HUES6 (cell line): ENCODE measurements around the gene SFSWAP.

Source experiments
- H3K27ac ChIP-seq: 2 replicates; pipeline ENCODE4 v1.7.0; 2013; ENCODE audit warnings: low read depth, mild to moderate bottlenecking, low read length, inconsistent platforms
- H3K27me3 ChIP-seq: 2 replicates; pipeline ENCODE4 v1.6.1; 2013; ENCODE audit warnings: low read length; ENCODE audit not compliant: control insufficient read depth, insufficient read depth
- H3K36me3 ChIP-seq: 2 replicates; pipeline ENCODE4 v1.6.1; 2013; ENCODE audit warnings: low read length; ENCODE audit not compliant: control insufficient read depth, insufficient read depth
- H3K4me1 ChIP-seq: 2 replicates; pipeline ENCODE4 v1.6.1; 2013; ENCODE audit warnings: low read length; ENCODE audit not compliant: control insufficient read depth, insufficient read depth
- H3K4me3 ChIP-seq: 2 replicates; pipeline ENCODE4 v1.5.1; 2013; ENCODE audit warnings: low read depth, low read length
- H3K9ac ChIP-seq: one replicate; pipeline ENCODE4 v1.6.1; 2013; ENCODE audit warnings: mild to moderate bottlenecking, low read length
- H3K9me3 ChIP-seq: 2 replicates; pipeline ENCODE4 v1.6.1; 2013; ENCODE audit warnings: low read depth, low read length; ENCODE audit not compliant: control insufficient read depth, insufficient read depth

The SFSWAP gene

GRCh38 chr12:131752451-131752850 is 41.6 kb downstream of the SFSWAP start:
- Histone ChIP-seq H3K4me3 (no peak overlapping the region), H3K27me3 (no peaks in the 10 kb centered on the region), H3K36me3 (peaks cover 75% of the 10 kb centered on the region), H3K27ac (no peak overlapping the region), H3K9ac (no peak overlapping the region), H3K4me1 (peaks cover 3% of the 10 kb centered on the region; the same call in 1 of the 2 replicates), H3K9me3 (no peaks in the 10 kb centered on the region)

- Histone ChIP-seq H3K4me1 (peaks cover 3% of the 10 kb centered on the region; the same call in 1 of the 2 replicates), H3K9ac (no peak overlapping the region), H3K9me3 (no peaks in the 10 kb centered on the region), H3K27me3 (no peaks in the 10 kb centered on the region), H3K4me3 (no peak overlapping the region), H3K27ac (no peak overlapping the region), H3K36me3 (peaks cover 76% of the 10 kb centered on the region)
These were observed 42.1 kb downstream of the SFSWAP start for GRCh38 chr12:131753005-131753404.

- Histone ChIP-seq H3K27me3 (no peaks in the 10 kb centered on the region), H3K4me3 (no peak overlapping the region), H3K9ac (no peak overlapping the region), H3K4me1 (peaks cover 3% of the 10 kb centered on the region; the same call in 1 of the 2 replicates), H3K36me3 (peaks cover 80% of the 10 kb centered on the region), H3K27ac (no peak overlapping the region), H3K9me3 (no peaks in the 10 kb centered on the region)
These were observed 42.9 kb downstream of the SFSWAP start for GRCh38 chr12:131753757-131754156.

GRCh38 chr12:131754184-131754583 is 43.3 kb downstream of the SFSWAP start:
- peaks cover 3% of the 10 kb centered on the region; the same call in 1 of the 2 replicates for H3K4me1 ChIP-seq
- peaks cover 80% of the 10 kb centered on the region for H3K36me3 ChIP-seq
- no peak overlapping the region for H3K27ac ChIP-seq
- no peaks in the 10 kb centered on the region for H3K27me3 ChIP-seq
- H3K9me3 ChIP-seq: no peaks in the 10 kb centered on the region
- H3K4me3 ChIP-seq: no peak overlapping the region
- no peak overlapping the region for H3K9ac ChIP-seq

DNA sequence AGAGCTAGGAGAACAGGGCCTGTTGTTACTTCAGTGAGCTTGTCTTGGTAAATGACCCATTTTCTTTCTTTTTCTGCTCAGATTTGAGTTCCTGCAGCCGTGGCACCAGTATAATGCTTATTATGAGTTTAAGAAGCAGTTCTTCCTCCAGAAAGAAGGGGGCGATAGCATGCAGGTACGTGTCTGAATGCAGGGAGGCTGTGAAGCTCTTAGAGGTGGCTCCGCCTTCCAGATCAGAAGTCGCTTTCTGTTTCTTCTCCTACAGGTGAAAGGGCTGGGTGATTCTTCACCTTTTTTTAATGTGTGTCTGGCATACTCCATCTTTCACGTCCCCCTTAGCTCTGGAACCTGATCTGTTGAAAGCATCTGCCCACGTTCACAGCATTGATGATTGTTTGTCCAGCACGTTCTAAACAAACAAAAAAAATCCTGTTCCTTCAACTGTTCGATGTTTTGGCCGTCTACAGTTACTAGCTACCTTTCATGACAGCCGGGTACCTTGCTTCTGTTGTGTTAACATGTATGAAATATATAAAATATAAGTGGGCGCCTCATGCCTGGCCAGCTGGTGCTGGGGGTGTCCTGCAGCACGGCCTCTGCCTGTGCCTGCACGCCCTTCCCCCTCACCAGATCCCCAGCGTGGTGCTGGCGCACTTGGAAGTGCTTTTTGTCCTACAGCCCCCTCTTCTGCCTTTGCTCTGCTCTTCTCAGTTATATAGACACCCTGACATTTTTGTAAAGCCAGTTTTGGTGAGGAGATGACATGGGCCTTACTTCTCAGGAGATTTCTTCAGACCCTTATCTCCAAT is 44.6 kb downstream of the SFSWAP start:
- no peak overlapping the region for H3K4me3 ChIP-seq
- no peak overlapping the region for H3K27ac ChIP-seq
- peaks cover 74% of the 10 kb centered on the region for H3K36me3 ChIP-seq
- no peaks in the 10 kb centered on the region for H3K27me3 ChIP-seq
- peaks cover 3% of the 10 kb centered on the region; the same call in 1 of the 2 replicates for H3K4me1 ChIP-seq
- H3K9me3 ChIP-seq: no peaks in the 10 kb centered on the region
- no peak overlapping the region for H3K9ac ChIP-seq

GRCh38 chr12:131756441-131756840 is 45.6 kb downstream of the SFSWAP start:
- Histone ChIP-seq H3K4me3 (no peak overlapping the region), H3K9me3 (no peaks in the 10 kb centered on the region), H3K27ac (no peak overlapping the region), H3K9ac (no peak overlapping the region), H3K36me3 (peaks cover 83% of the 10 kb centered on the region), H3K27me3 (no peaks in the 10 kb centered on the region), H3K4me1 (peaks cover 3% of the 10 kb centered on the region; the same call in 1 of the 2 replicates)

GRCh38 chr12:131757111-131757510 is 46.2 kb downstream of the SFSWAP start:
- Histone ChIP-seq H3K27ac (no peak overlapping the region), H3K9ac (no peak overlapping the region), H3K27me3 (no peaks in the 10 kb centered on the region), H3K9me3 (no peaks in the 10 kb centered on the region), H3K4me1 (peaks cover 3% of the 10 kb centered on the region; the same call in 1 of the 2 replicates), H3K4me3 (no peak overlapping the region), H3K36me3 (peaks cover 86% of the 10 kb centered on the region)

DNA sequence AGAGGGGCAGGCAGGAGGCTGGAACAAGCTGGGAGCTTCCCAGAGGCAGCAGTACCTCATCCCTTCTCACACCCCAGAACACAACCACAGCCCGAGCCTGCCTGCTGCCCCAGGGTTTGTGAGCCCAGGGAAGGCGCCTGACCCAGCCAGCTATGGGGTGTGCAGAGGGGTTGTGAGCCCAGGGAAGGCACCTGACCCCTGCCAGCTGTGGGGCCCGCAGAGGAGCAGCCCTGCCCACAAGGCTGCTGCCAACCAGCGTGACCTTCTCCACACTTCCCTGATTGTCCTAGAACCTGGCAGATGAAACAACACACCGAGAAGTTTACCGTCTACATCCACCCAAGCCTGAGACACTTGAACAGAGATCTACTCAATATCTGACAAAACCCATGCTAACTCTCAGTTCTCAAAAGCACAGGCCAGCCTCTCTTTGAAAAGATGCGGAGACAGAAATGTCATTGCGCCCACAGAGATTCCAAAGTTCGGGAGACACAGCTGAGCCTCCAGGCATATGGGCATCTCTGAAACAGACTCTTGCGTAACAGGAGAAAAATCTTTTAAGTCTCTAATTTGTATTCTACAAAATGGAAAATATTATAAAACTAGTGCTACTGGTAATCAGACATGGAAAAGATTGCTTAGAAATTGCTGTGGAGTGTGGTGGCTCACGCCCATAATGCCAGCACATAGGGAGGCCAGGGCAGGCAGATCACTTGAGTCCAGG is 47.3 kb downstream of the SFSWAP start:
- Histone ChIP-seq H3K9ac (no peak overlapping the region), H3K27me3 (no peaks in the 10 kb centered on the region), H3K27ac (no peak overlapping the region), H3K9me3 (no peaks in the 10 kb centered on the region), H3K36me3 (peaks cover 80% of the 10 kb centered on the region), H3K4me1 (peaks cover 3% of the 10 kb centered on the region; the same call in 1 of the 2 replicates), H3K4me3 (no peak overlapping the region)

GRCh38 chr12:131759176-131759575 is 48.3 kb downstream of the SFSWAP start:
- no peak overlapping the region for H3K4me3 ChIP-seq
- peaks cover 73% of the 10 kb centered on the region for H3K36me3 ChIP-seq
- H3K27ac ChIP-seq: no peak overlapping the region
- no peaks in the 10 kb centered on the region for H3K9me3 ChIP-seq
- H3K4me1 ChIP-seq: peaks cover 3% of the 10 kb centered on the region; the same call in 1 of the 2 replicates
- no peaks in the 10 kb centered on the region for H3K27me3 ChIP-seq
- no peak overlapping the region for H3K9ac ChIP-seq

DNA sequence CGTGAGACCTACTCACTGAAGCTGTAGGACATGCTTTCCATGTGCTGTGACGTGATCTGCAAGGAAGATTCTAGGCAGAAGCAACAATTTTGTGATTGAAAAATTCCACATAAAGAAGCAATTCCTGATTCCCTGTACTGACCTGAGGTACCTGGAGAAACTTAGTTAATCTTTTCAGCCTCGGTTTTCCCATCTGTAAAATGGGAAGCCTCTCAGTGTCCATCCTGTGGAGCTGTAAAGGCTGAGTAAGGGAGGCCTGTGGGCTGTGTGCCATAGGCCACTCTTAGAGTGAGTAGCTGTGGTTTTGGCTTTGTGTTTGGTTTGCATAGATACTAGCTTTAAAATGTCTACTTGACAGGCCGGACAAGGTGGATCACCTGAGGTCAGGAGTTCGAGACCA is 50.7 kb downstream of the SFSWAP start:
- H3K9ac ChIP-seq: no peak overlapping the region
- H3K9me3 ChIP-seq: no peaks in the 10 kb centered on the region
- H3K36me3 ChIP-seq: peaks cover 77% of the 10 kb centered on the region
- H3K4me1 ChIP-seq: no peaks in the 10 kb centered on the region
- H3K4me3 ChIP-seq: no peak overlapping the region
- no peaks in the 10 kb centered on the region for H3K27me3 ChIP-seq
- no peak overlapping the region for H3K27ac ChIP-seq

DNA sequence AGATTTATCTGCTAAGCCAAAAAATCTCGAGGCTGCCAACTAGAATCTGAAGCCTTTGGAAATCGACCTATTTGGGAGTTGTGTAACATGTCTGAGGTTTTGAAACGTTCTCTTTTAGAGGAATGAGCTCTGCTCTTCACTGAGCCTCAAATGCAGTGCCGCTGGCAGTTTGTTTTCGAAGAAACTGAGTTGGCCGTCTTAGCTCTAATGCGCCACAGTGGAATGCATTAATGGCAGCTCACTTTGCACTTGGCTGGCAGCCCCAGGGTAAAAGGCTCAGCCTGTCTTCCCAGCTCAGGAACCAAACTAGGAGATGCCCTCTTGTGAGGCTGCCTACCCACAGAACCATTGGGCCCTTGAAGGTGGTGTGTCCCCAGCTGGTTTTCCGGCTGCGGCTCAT is 53.8 kb downstream of the SFSWAP start:
- H3K27ac ChIP-seq: no peak overlapping the region
- H3K4me3 ChIP-seq: no peak overlapping the region
- H3K9ac ChIP-seq: no peak overlapping the region
- no peaks in the 10 kb centered on the region for H3K27me3 ChIP-seq
- H3K36me3 ChIP-seq: peaks cover 75% of the 10 kb centered on the region
- no peaks in the 10 kb centered on the region for H3K4me1 ChIP-seq
- H3K9me3 ChIP-seq: no peaks in the 10 kb centered on the region
